Choroid plexus epithelial cell (primary cell): Measurements from ENCODE around the gene ITGA6.
"Not testable (repeated sequence)": the region's sequence is repeated elsewhere in the genome, so short reads cannot be mapped to it uniquely, and the experiment has no call there.

ENCODE experiments used
- DNase-seq: peaks from one replicate; pipeline ENCODE4 v3.0.0-alpha.2; 2010; ENCODE audit warnings: low read depth
- H3K4me3 ChIP-seq: 2 replicates; pipeline ENCODE4 v1.5.1; 2011; ENCODE audit warnings: low read depth, mild to moderate bottlenecking, control low read depth, low read length, moderate library complexity
- TF ChIP-seq, protein P1 (sequence below): conservative IDR thresholded peaks from 2 replicates; pipeline ENCODE4 v1.5.1; 2011; ENCODE audit warnings: low read depth, mild to moderate bottlenecking, control low read depth, inconsistent platforms, low read length, moderate library complexity

ITGA6 gene

DNA sequence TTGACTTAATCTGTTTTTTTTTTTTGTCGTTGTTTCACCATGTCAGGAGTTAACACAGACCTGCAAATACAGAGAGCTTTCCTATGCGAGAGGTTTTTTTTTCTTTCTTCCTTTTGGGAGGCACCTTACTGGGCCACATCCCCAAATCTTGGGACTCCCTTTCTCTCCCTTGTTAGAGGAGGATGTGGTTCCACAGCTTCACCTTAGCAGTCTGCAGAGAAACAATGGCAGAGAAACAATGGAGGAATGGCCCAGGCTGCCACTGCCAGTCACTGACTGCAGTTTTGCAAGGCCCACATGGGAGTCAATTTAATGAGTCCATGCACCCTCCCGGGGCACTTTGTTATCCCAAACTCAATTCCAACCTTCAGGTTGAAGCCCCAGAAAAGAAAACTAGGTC is 107.7 kb downstream of the ITGA6 start:
- H3K4me3 ChIP-seq, result no peak overlapping the region
- DNase-seq, result no peak
- TF ChIP-seq, protein P1, sequence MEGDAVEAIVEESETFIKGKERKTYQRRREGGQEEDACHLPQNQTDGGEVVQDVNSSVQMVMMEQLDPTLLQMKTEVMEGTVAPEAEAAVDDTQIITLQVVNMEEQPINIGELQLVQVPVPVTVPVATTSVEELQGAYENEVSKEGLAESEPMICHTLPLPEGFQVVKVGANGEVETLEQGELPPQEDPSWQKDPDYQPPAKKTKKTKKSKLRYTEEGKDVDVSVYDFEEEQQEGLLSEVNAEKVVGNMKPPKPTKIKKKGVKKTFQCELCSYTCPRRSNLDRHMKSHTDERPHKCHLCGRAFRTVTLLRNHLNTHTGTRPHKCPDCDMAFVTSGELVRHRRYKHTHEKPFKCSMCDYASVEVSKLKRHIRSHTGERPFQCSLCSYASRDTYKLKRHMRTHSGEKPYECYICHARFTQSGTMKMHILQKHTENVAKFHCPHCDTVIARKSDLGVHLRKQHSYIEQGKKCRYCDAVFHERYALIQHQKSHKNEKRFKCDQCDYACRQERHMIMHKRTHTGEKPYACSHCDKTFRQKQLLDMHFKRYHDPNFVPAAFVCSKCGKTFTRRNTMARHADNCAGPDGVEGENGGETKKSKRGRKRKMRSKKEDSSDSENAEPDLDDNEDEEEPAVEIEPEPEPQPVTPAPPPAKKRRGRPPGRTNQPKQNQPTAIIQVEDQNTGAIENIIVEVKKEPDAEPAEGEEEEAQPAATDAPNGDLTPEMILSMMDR, result no peak

GRCh38 chr2:172537851-172538250 is 110.5 kb downstream of the ITGA6 start:
- DNase-seq, H3K4me3 ChIP-seq: not testable (repeated sequence)

GRCh38 chr2:172539767-172540166 is 112.4 kb downstream of the ITGA6 start:
- DNase-seq, result no peak
- TF ChIP-seq, protein P1, result no peak
- H3K4me3 ChIP-seq, result no peak overlapping the region

DNA sequence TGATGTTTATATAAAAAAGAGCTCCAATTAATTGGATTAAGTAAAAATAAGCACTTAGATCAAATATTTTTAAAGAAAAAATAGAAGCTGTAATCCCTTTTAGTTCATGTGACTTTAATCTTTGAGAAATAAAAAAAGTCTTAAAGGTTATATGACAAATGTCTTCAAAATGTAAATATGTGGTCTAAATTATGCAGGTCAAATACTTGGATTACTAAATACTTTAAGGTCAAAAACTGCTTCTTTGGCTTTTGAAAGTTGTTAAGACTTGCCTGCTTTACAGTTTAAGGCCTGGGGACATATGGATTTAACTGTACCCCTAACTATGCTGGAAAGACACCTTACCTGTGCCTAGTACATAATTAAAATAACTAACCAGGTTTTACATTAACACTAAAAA is 113.0 kb downstream of the ITGA6 start:
- H3K4me3 ChIP-seq, result no peak overlapping the region
- TF ChIP-seq, protein P1, result no peak
- no peak for DNase-seq

DNA sequence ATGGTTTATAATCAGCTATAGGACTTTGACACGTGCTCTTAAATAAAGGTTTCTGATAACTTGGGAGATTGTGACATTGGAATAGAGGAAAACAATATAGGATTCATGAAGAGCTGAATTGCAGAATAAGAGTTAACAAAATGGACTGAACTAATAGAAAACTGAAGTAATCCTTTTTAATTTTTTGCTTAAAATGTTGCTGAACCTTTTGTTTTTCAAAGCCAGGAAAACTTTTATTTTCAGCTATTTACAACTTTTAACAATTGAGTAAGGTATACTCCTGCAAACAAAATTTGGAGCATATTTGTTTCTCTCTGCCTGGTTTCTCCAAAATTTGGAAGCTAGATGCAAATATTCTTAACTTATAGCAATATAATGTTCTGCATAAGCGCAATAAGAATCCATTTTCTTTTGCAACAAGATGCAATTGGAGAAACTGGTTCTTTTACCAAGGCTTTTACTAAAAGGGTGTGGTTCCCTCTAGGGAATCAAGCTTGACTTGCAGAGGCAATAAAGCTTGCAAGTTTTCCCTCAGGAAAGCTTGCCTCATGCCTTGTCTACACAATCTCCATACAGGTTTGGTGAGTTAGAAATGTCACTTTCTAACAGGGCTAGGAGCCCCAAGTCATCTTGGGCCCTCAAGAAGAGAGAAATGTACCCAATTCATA is 118.2 kb downstream of the ITGA6 start:
- no peak overlapping the region for H3K4me3 ChIP-seq
- TF ChIP-seq, protein P1, result no peak
- DNase-seq, result no peak

DNA sequence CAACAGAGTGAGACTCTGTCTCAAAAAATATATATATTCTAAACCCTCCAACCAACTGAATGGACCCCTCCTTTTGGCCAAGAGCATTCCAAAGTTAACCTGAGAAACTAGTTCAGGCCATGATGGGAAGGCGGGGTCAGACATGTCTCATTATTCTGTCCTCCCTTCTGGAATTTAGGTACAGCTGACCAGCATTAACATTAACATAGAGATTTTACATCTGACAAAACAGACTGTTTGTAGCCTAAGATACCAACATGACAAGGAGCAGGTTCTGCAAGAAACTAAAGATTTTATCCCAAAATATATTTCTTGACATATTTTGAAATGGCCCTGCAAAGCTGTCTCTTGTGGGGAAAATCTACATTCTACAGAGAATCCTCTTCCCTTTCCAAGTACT is 121.7 kb downstream of the ITGA6 start:
- TF ChIP-seq, protein P1, result no peak
- no peak for DNase-seq
- no peak overlapping the region for H3K4me3 ChIP-seq

DNA sequence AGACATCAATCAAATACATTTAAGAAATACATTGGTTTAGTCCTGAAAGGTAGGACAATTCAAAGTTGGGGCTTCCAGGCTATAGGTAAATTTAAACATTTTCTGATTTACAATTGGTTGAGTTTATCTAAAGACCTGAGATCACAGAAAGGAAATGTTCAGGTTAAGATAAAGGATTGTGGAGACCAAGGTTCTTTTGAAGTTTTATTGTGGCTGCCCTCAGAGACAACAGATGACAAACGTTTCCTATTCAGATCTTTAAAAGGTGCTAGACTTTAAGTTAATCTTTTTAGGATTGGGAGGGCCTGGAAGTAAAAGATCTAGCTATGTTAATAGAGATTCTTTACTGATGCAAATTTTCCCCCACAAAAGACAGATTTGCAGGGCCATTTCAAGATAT is 122.4 kb downstream of the ITGA6 start:
- not testable (repeated sequence) for DNase-seq, H3K4me3 ChIP-seq

GRCh38 chr2:172550419-172550818 is 123.0 kb downstream of the ITGA6 start:
- TF ChIP-seq, protein P1, result no peak
- no peak for DNase-seq
- no peak overlapping the region for H3K4me3 ChIP-seq
